Measurements from ENCODE around the gene PEX11B.

Gene PEX11B, protein sequence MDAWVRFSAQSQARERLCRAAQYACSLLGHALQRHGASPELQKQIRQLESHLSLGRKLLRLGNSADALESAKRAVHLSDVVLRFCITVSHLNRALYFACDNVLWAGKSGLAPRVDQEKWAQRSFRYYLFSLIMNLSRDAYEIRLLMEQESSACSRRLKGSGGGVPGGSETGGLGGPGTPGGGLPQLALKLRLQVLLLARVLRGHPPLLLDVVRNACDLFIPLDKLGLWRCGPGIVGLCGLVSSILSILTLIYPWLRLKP

DNA sequence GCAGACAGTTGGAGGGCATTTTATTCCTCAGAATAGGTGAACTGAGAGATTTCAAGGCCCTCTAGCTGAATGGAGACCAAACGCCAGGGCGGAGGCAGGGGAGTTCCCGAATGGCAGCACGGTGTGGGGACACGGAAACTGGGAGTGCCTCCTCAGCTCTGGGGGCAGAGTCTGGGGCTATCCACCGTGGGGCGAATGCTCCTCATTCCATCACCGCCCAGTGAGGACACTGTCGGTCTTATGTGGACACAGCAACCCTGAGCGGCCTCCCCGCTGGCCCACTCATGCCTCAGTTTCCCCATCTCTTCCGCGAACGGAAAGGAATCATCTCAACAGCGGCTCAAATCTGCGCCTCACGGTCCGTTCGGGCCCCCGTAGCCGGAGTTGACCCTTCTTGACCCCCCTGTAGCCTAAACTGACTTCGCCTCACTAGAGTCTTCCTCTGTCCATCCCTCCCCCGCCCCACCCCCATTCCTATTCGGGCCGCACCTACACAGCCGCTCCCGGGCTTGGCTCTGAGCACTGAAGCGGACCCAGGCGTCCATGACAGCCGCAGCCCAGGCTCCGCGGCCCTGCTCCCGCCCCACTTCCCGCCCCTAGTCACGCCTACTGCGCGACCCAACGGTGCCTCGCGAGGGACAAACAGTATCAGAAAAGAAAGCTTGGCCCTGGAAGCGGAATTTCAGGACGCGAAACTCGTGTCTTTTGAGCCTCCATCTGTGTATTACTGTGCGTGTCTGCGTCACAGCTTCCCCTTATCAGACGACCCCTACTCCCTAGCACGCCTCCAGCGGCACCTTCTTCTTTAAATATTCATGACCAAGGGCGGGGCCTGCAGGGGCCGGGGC lies at the start of gene PEX11B:
TSS of gene PEX11B (minus strand) at position 574 of the 848 bp plus-strand sequence. CDS start at position 545, 29 bp downstream.
- DNase-seq, result peak; percentile 95

DNA sequence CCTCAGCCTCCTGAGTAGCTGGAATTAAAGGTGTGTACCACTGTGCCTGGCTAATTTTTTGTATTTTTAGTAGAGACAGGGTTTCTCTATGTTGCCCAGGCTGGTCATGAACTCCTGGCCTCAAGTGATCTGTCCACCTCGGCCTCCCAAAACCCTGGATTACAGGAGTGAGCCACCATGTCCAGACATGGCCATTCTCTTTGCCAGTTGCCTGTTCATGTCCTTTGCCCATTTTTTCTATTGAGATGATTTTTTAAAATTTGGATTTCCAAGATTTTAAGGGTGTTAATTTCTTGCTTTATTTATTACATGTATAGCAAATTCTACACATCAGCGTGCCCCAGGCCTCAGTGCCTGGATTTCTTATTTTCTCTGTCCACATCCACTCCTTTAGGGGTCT lies 48.8 kb upstream of the PEX11B start:
- no peak for DNase-seq

DNA sequence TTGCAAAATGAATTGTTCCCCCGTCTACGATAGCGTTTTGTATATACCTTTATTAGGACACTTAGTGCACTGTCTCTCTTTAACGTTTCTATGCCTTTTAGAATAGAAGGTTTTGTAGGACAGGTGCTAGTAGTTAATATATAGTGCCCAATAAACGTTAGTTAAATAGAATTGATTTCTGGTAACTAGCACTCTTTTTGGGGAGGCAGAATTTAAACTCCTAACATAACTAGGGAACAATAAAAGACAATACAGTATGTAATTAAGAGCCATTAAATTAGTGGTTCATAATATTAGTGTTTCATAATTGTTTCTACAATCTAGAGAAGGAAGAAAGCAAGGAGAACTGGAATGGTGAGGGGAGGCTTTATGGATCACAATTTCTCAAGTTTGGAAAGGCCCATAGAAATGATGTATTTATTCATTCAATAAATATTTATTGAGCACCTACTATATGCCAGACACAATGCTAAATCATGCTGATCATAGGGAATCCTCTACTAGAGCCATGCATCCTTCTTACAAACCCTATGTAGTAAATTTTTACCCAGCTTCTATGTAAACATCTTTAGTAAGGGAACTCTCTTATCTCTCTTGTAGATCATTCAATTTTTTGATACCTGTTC lies 46.7 kb upstream of the PEX11B start:
- DNase-seq, result no peak

DNA sequence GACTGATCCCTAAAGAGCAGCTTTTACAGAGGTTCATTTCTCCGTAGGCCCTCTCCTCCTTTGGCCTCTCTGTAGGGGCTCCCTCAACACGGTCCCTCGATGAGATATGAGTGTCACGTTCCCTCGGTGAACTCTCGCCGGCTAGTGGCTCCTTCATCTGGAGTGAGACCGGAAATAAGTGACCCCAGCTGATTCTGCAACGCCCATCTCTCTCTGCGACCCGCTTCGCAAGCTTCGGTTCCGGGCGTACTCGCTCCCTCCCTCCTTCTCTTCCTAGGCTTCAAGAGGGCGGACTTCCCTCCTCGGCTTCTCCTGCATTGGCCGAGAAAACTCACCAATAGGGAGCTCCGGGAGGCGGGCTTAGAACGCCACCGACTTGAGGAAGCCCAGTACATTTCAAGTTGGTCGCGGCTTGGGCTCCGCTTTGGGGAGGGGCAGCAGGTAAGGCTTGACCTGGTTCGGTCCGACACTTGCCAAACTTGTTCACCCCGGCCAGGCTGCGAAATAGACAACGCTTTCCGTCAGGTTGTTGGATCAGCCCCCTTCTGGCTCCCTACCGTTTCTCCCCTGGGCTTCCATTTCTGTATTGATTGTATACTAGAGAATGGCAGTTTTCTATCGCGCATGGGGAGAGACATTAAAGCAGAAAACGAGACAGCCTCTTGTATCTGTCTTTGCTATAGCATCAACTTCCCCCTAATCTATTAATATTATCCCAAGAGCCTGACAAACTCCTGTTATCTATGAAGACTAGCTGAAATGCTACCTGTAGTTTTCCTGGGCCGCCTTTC lies 46.0 kb upstream of the PEX11B start, which contains the start of the genes ANKRD34A and POLR3GL:
TSS of gene ANKRD34A (minus strand) at position 248 of the 791 bp plus-strand sequence. CDS start 2,816 bp downstream, outside the sequence.
TSS of gene POLR3GL (plus strand) at position 363 of the 791 bp plus-strand sequence. CDS start 10,176 bp downstream, outside the sequence.
- peak; percentile 98 for DNase-seq

DNA sequence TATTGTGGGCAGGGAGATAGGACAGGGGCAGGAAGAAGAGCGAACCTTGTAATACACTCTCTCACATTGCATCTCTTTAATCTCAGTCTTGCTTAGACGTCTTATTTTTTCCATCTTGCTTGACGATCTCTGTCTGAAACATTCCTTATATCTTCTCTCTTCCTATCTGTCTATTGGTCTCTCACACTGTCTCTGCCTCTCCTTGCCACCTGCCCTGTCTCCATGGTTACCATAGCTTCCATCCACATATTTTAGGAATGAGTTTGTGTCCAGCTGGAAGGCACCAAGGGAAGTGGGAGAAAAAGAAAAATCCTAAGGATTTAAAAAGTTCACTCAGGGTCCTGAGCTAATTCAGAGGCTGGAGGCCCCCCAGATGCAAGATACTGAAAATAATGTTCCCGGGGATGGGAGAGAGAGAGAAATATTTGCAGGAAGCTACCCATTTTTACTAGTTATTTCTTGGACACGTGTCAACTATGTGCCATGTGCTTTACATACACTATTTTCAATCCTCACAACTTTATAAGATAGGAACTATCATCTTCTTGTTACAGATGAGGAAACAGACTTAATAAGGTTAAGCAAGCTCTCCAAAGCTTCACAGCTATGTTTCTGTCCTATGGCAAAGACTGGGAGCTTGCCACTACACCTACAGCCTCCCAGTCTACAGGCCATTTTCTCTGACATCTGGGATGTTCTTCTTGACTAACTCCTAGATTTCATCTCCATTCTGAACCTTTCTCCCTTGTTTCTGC lies 44.9 kb upstream of the PEX11B start:
- DNase-seq, result peak; percentile 34

DNA sequence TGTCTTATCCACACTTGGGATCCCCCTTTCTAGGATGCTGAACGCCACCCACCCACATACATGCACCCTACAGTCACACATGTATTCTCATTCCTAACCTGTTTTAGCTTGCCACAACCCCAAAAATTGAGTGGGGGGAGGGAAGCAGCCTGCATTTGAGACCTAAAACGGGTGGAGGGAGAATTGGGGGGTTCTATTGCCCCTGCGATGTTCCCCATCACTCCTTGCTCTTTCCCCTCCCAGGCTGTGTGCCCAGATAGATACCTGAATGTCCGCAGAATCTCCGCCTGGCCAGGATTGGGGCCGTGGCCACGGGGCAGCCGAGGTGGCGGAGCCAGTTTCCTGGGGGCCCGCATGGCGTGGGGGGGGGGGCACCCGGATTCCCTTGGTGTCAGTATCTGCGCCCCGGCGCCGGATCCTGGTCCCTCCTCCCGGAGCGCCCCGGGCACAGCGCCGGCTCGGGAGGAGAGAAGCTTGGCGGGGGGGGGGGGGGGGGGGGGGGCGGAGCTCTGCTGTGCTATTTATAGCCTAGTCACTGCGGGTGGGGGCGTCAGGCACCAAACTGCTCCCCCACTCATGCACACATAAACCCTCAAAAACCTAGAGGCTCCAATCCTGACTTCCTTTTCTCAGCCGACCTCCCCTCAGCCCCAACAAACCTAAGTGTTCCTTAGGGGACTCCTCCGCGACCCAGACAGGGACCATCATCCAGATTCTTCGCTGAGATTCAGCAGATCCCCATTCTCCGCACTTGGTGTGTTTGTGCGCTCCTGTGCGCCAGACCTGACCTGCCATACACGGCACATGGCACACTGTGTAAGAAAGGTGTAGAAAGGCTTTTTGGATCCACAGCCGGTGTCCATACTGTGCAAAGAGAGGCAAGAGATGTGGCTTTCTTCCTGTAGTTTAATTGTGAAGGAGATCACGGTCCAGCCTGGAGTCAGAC lies 43.9 kb upstream of the PEX11B start:
- no peak for DNase-seq

DNA sequence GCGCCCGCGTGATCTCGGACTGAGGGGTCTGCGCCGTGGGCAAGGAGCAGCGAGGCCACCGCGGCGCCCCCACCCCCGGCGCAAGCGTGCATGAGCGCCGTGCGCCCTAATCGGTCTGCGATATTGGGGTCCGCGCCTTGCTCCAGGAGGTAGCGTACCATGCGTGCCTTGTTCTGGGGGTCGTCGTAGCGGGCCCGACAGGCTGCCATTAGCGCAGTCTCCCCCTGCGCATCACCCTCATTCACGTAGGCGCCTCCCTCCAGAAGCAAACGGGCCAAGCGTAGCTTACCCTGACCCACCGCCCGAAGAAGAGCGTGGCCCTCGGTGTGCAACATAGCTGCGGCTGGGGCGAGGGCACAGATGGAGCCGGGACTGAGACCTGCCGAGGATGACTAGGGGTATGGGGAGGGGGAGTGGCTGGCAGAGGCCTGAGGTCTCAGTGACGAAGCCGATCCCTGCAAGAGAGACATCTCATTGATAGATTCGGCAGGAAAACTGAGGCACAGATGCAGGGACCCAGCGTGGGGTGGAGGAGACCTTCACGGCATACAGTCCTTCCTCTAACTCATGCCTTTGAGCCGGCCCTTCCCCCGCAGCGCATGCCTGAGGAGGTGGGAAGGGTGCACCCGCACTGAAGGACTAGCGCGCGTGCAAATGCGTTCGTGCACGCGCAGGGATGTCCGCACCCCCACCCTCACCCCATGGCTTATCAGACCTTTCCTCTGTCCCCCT lies 43.1 kb upstream of the PEX11B start:
- DNase-seq, result peak; percentile 32

DNA sequence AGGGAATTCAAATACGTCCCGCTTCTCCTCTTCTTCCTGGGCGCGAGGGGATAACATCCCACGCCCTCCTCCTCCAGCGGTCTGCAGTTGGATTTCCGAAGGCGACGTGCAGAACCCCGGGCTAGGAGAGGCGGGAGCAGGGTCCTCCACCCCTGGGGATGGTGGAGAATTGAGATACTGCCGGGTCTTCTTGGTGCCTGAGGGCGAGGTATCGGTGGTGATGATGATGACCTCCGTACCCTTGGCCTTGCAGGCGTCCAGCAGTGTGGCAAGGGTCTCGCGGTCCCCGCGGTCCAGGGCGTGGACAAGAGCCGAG lies 42.5 kb upstream of the PEX11B start:
- DNase-seq, result no peak

DNA sequence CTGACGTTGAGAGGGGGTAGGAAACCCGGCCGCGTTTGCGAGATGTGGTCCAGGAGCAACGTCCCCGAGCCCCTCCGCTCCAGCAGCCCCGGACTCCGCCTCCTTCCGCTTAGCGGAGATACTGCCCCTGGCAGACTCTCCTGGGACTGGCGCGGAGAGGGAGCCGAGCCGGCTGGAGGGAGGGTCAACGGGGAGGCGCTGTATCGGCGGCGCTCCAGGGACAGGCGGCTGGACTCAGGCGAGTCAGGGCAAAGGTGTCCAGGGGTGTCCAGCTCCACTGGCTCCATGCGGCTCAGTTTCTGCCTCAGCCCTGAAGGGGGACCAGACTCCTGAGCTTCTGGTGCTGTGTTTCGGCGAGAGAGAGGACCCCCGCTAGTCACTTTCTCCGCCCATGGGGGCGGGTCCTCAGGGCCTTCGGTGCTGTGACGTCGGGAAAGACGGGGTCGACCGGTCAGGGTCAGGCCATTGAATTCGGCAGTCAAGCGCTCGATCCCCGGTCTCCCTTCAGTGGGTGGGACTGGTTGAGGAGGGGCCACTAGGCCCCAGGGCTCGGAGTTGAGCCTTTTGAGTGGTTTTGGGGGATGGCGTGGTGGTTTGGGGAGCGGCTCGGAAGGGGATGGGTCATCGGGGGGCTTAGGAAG lies 42.1 kb upstream of the PEX11B start:
- peak; percentile 63 for DNase-seq

DNA sequence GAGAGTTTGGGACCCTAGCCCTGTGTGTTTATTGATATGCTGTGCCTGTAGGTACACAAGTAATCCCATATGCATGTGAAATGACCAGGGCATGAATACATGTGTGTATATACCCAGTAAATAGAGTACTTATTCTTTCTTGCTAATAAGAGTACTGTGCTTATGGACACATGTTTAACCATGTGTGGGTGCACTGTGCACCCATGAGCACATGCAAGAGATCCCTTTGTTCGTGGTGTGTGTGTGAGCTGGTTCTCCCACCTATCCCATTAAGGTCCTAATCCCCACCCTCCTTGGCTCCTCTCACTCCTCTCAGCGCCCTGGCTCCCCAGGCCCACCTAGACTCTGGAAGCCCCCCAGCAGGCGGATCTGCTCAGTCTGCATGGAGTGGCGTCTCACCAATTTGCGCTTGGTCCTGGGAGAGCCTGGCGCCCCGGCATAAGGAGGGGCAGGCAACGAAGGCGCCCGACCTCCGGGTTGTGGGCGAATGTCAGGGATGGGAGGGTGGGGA lies 41.5 kb upstream of the PEX11B start:
- no peak for DNase-seq

DNA sequence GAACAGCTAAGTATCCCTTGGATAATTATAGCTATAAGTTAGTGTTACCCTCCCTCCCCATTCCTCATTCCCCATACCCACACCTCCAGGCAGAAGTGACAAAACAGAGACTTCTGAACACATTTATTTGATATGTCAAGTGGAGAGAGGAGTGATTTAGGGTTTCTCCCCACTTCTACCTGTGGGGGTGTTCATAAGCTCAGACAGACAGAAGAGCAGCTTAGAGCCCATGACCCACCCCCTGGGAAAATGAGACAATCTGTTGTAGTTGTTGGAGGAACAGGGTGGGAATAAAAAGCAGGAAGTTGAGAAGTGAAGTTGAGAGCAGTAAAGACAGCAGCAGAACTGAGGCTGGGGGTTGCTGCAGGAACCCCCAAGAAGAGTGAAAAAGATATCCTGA lies 40.8 kb upstream of the PEX11B start:
- DNase-seq, result no peak

DNA sequence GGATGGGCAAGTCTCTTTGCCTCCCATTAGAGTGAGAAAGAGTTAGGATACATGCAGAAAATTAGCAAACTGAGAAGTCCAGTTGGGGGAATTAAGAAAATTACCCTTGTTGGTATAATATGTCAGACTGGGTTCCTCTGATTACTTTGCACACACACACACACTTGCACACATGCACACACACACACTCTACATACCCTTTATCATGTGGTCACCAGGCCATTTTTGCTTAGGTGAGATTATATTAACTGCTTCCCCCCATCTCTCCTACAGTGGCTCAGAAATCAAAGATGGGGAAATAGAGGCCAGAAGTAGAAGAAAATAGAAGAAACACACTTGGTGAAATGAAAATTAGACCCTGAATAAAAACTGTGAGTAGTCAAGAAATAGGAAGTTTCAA lies 40.2 kb upstream of the PEX11B start:
- DNase-seq, result peak; percentile 22

DNA sequence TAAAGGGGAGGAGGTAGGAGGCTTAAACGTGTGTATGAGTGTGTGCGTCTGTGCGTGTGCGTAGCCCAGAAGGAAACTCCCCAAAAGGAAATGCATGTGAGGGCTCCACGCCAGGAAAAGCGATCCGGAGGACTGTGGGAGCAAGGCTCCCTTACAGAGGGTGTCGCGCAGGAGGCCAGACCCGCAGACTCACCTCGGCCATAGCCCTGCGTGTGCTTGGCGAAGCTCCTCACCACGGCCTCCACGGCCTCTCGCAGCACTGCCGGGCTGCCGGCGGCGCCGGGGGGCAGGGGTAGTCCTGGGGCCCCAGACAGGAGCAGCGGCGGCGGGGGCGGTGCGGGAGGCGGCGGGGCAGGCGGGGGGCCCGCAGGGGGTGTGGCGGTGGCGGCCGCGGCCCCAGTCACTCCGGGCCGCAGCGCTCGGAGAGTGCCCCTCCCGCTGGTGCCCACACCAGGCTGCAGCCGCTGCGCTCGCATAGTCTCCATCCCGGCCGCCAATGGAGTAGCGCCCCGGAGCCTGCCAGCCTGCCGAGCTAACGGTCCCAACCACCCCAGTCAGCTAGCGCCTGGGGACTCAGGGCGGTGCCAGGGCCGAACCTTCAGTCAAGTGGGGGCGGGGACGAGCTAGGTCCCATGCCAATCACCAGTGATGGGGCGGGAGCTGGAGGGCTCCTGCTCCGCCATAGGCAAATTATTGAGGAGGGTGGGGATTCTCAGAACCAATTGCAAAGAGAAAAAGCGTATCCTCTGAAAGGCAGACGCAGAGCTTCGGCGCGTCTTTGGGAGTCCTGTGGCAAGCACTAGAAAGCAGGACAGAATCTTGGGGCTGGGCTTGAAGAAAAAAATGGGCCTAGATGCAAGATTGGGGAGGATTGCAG lies 39.2 kb upstream of the PEX11B start, which contains the start of gene LIX1L:
TSS of gene LIX1L (minus strand) at position 575 of the 877 bp plus-strand sequence. CDS start at position 485, 90 bp downstream.
- peak; percentile 99 for DNase-seq

DNA sequence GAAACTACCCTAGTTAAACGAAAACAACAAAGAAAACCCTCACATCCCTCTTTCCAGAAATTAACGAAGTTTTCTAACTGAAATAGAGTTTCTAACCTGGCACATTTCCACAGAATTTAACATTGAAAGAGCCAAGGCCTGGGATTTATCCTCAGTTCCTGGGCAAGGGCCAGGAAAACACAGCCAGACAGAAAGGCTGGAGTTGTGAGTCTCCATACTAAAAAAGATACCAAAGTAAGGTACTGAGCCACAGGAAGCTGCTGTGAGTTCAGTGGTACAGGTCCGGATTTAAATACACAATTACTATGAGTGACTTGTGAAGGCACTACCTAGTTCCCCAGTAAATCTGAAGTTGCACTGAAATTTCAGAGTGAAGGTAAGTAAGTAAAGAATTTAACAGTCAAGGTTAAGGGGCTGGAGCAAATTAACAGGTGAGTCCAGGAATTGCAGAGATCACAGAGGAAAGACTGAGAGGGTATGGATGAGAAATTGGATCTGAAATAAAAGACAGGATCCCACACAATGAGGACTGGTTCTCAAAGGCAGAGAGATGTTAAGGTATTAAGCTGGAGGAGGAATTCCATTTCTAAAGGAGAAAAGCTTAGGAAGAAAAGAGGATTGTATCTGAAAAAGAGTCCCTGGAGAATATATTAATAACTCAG lies 38.4 kb upstream of the PEX11B start:
- no peak for DNase-seq

DNA sequence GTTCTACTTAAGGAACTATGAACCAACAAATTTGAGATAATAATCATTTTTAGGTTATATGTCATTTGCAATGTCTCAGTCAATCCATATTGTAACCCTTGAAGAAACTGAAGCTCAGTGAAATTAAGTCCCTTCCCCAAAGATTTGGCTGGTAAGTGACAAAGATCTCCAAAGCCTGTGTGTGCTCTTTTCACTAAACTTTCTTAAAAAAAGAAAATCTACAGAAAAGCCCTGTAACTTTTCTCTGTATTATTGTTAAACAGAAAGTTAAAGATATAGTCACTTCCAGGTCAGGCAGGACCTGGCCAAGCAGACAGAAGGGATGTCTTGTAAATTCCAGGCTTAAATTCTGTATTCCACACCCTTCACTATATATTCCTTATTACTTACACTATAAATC lies 37.8 kb upstream of the PEX11B start:
- DNase-seq, result no peak

DNA sequence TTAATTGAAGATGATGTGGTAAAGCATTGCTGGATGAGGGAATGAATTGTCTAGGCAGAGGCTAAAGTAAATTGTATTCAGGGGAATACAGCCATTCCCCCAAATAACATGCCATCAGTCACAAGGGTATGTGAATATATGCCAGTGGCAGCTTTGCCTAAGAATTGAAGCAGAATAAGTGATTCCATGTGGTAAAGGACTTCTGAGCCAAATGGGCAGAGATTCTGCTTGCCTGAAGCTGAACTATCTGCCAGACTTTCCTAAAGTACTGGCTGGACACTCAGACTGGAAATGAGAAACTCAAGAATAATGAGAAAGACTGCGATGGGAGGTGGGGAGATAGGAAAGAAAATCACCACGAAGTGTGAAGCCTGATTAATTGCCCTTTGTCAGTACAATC lies 36.9 kb upstream of the PEX11B start:
- no peak for DNase-seq

DNA sequence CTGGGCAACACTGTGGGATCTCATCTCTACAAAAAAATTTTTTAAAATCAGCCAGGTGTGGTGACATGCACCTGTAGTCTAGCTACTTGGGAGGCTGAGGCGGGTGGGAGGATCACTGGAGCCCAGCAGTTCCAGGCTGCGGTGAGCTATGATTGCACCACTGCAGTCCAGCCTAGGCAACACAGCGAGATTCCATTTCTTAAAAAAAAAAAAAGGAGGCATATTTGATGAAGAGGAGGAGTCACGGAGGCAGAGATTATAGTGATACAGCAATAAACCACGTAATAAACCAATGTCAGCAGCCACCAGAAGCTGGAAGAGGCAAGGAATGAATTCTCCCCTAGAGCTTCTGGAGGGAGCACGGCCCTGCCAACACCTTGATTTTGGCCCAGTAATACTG lies 35.3 kb upstream of the PEX11B start:
- no peak for DNase-seq

DNA sequence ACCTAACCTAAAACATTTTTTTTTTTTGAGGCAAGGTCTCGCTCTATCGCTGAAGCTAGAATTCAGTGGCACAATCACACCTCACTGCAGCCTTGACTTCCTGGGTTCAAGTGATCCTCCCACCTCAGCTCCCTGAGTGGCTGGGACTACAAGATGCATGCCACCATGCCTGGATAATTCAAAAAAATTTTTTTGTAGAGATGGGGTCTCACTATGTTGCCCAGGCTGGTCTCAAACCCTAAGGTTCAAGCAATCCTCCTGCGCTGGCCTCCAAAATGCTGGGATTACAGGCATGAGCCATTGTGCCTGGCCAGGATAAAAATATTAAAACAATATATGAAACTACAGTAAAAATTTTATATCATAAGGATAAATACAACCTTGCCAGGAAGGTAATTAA lies 34.4 kb upstream of the PEX11B start:
- DNase-seq, result no peak
